ENCODE data around the gene UMAD1.

DNA sequence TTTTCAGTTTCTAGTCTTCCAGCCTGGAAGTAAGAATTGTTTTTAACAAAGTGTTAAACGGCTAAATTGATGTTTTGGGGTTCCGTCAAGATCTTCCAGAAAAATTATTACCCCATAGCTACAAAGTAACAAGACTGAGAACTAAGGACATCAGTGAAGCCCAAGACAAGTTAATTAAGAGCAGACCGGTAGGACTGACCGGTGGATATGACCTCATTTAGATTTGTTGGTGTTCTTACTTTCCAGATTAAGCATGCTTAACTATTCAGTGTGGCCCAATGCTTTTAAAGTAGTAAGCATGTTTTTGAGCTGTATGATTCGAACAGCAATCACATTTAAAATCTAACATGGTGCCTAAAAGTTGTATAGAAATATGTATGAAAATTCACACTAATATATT is 151.0 kb downstream of the UMAD1 start:
- TF ChIP-seq CTCF (IDR thresholded peaks at IDR 0.05) (no peak), POLR2AphosphoS5 (IDR thresholded peaks at IDR 0.05; ENCODE audit: insufficient read depth in 1 of 2, low read depth in 1 of 2) (no peak), POLR2A (IDR thresholded peaks at IDR 0.05) (no peak)

Data from vagina (tissue), 2 donors.